ENCODE results near the gene CNTNAP5.

Gene CNTNAP5

GRCh38 chr2:124161542-124161941, 136.5 kb downstream of the CNTNAP5 start:
- H3K79me2 ChIP-seq = no peaks in the 10 kb centered on the region
- no peak overlapping the region for H3K4me2 ChIP-seq (ENCODE audit: low read length)
- no peak overlapping the region for H2AFZ ChIP-seq
- no peaks in the 10 kb centered on the region for H3K36me3 ChIP-seq (ENCODE audit: control insufficient read depth, insufficient read depth, low read length)
- no peak for TF ChIP-seq CTCF (IDR thresholded peaks at IDR 0.05)
- H3K4me1 ChIP-seq = no peaks in the 10 kb centered on the region
- H3K27ac ChIP-seq = no peak overlapping the region
- H3K4me3 ChIP-seq (ENCODE audit: low read depth, low read length) = no peak overlapping the region
- no peaks in the 10 kb centered on the region for H3K27me3 ChIP-seq (ENCODE audit: control insufficient read depth, insufficient read depth, low read length)
- no peak overlapping the region for H3K9ac ChIP-seq
- H3K9me3 ChIP-seq (ENCODE audit: control insufficient read depth, low read length) = no peaks in the 10 kb centered on the region

- no peaks in the 10 kb centered on the region for H3K27me3 ChIP-seq (ENCODE audit: control insufficient read depth, insufficient read depth, low read length)
- no peak overlapping the region for H3K9ac ChIP-seq
- H2AFZ ChIP-seq = no peak overlapping the region
- TF ChIP-seq CTCF (IDR thresholded peaks at IDR 0.05) = no peak
- H3K79me2 ChIP-seq = no peaks in the 10 kb centered on the region
- no peaks in the 10 kb centered on the region for H3K36me3 ChIP-seq (ENCODE audit: control insufficient read depth, insufficient read depth, low read length)
- H3K4me3 ChIP-seq (ENCODE audit: low read depth, low read length) = no peak overlapping the region
- H3K4me2 ChIP-seq (ENCODE audit: low read length) = no peak overlapping the region
- H3K9me3 ChIP-seq (ENCODE audit: control insufficient read depth, low read length) = no peaks in the 10 kb centered on the region
- H3K27ac ChIP-seq = no peak overlapping the region
- H3K4me1 ChIP-seq = no peaks in the 10 kb centered on the region
These were observed 137.2 kb downstream of the CNTNAP5 start for GRCh38 chr2:124162256-124162655.

DNA sequence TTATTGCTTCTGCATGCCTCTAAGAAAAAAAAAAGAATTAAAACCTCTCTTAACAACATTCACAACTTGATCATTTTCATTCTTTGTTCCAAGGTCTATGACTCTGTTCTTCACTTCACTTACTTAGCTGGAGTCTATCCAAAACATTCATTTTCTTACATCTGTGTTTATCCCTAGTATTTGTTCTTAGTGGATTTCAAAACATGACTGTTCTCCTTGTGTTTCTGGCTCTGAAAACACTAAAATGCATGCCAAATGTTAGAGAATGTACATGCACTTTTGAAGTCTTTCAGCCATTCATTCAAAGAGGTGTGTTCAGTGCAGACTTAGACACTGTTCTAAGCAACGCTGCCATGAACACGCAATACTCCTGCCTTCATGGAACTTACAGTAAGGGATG, 138.8 kb downstream of the CNTNAP5 start:
- no peak overlapping the region for H3K4me3 ChIP-seq (ENCODE audit: low read depth, low read length)
- H3K4me1 ChIP-seq = no peaks in the 10 kb centered on the region
- H2AFZ ChIP-seq = no peak overlapping the region
- H3K79me2 ChIP-seq = no peaks in the 10 kb centered on the region
- no peaks in the 10 kb centered on the region for H3K9me3 ChIP-seq (ENCODE audit: control insufficient read depth, low read length)
- H3K9ac ChIP-seq = no peak overlapping the region
- no peak for TF ChIP-seq CTCF (IDR thresholded peaks at IDR 0.05)
- H3K36me3 ChIP-seq (ENCODE audit: control insufficient read depth, insufficient read depth, low read length) = no peaks in the 10 kb centered on the region
- H3K4me2 ChIP-seq (ENCODE audit: low read length) = no peak overlapping the region
- H3K27ac ChIP-seq = no peak overlapping the region
- no peaks in the 10 kb centered on the region for H3K27me3 ChIP-seq (ENCODE audit: control insufficient read depth, insufficient read depth, low read length)

DNA sequence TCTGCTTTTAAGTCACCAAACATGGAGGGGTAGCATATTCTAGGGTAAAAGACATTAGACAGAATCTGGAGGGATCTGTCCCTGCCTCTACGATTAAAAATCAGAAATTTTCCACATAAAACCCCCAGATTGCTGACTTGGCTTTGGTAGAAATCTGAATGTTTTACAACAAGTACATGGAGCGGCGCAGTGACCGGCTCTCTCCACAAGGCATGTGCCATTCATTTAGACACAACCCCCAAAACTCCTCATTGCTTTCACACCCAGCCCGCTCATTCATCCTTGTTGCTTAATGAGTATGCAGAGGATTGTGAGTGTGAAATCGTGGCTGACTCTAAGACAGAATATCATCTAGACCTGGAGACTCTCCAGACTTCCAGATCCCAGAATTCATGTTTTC, 140.6 kb downstream of the CNTNAP5 start:
- Histone ChIP-seq H3K9ac (no peak overlapping the region), H3K4me2 (ENCODE audit: low read length) (no peak overlapping the region), H3K4me1 (no peaks in the 10 kb centered on the region), H3K27me3 (ENCODE audit: control insufficient read depth, insufficient read depth, low read length) (no peaks in the 10 kb centered on the region), H3K27ac (no peak overlapping the region), H3K79me2 (no peaks in the 10 kb centered on the region), H3K9me3 (ENCODE audit: control insufficient read depth, low read length) (no peaks in the 10 kb centered on the region), H2AFZ (no peak overlapping the region), H3K4me3 (ENCODE audit: low read depth, low read length) (no peak overlapping the region), H3K36me3 (ENCODE audit: control insufficient read depth, insufficient read depth, low read length) (no peaks in the 10 kb centered on the region)
- TF ChIP-seq CTCF (IDR thresholded peaks at IDR 0.05) = no peak

GRCh38 chr2:124171472-124172063, 146.5 kb downstream of the CNTNAP5 start:
- Histone ChIP-seq H3K4me1 (no peaks in the 10 kb centered on the region), H3K27me3 (ENCODE audit: control insufficient read depth, insufficient read depth, low read length) (no peaks in the 10 kb centered on the region), H3K4me2 (ENCODE audit: low read length) (no peak overlapping the region), H3K4me3 (ENCODE audit: low read depth, low read length) (no peak overlapping the region), H2AFZ (no peak overlapping the region), H3K27ac (no peak overlapping the region), H3K36me3 (ENCODE audit: control insufficient read depth, insufficient read depth, low read length) (no peaks in the 10 kb centered on the region), H3K9me3 (ENCODE audit: control insufficient read depth, low read length) (no peaks in the 10 kb centered on the region), H3K9ac (no peak overlapping the region), H3K79me2 (no peaks in the 10 kb centered on the region)
- TF ChIP-seq CTCF (IDR thresholded peaks at IDR 0.05) = no peak
